Stomach (tissue), 4 donors: Measurements from ENCODE around the gene UGT1A5.

Experiments
- CTCF ChIP-seq, 7 experiments: fragments of 450-650 bp in 4 of 7; fragments of 200-600 bp in 3 of 7; sonication (generic) in 3 of 7; IDR thresholded peaks; one replicate each; pipeline ENCODE4 v1.5.1; 2016 to 2019; ENCODE audit warnings: antibody characterized with exemption in 7 of 7, control low read depth in 2 of 7, mild to moderate bottlenecking in 1 of 7
- EP300 ChIP-seq: sonication (generic); formaldehyde crosslinking; IDR thresholded peaks from one replicate; pipeline ENCODE4 v1.6.1; 2017; ENCODE audit warnings: antibody characterized with exemption
- POLR2A ChIP-seq, 4 donors: fragments of 450-650 bp; IDR thresholded peaks; one replicate each; pipeline ENCODE4 v1.6.1; 2016; ENCODE audit warnings: antibody characterized with exemption in 4 of 4, control low read depth in 2 of 4, mild to moderate bottlenecking in 1 of 4, moderate library complexity in 1 of 4
- POLR2AphosphoS5 ChIP-seq, 3 donors: sonication (generic); formaldehyde crosslinking; IDR thresholded peaks; one replicate each; pipeline ENCODE4 v1.6.1; 2016; ENCODE audit warnings: antibody characterized with exemption in 3 of 3

- no peak for TF ChIP-seq CTCF (IDR thresholded peaks at IDR 0.05)
- no peak for TF ChIP-seq POLR2A (IDR thresholded peaks at IDR 0.05)
- no peak for TF ChIP-seq POLR2AphosphoS5 (IDR thresholded peaks at IDR 0.05)
- no peak for TF ChIP-seq EP300
Observed at GRCh38 chr2:233778030-233778429, 65.3 kb downstream of the UGT1A5 start, which contains the start of gene MROH2A.
